Liver (tissue), 9 donors: Measurements from ENCODE around the gene CAMK2B. TPM values are rescaled to one million over a fixed set of nuclear protein-coding genes. Genes with fewer than 3 reads are reported as not detected.

ENCODE experiments used
- DNase-seq: peaks from one replicate; pipeline ENCODE4 v3.0.0-alpha.2; 2017; ENCODE audit warnings: low spot score
- H3K27ac ChIP-seq, 2 donors: one replicate each; pipeline ENCODE4 v1.7.0; 2013; ENCODE audit warnings: inconsistent platforms in 2 of 2, low read length in 2 of 2, control low read depth in 1 of 2, low read depth in 1 of 2, mild to moderate bottlenecking in 1 of 2
- H3K27me3 ChIP-seq, 4 donors: one replicate each; pipeline versions ENCODE4 v1.6.1 to v1.7.0; 2013; ENCODE audit warnings: low read length in 3 of 4, inconsistent platforms in 1 of 4, mild to moderate bottlenecking in 1 of 4, moderate library complexity in 1 of 4; ENCODE audit not compliant: control insufficient read depth in 4 of 4, insufficient read depth in 4 of 4
- H3K36me3 ChIP-seq, 4 donors: one replicate each; pipeline versions ENCODE4 v1.6.1 to v1.7.0; 2013; ENCODE audit warnings: low read length in 3 of 4, mild to moderate bottlenecking in 3 of 4, low read depth in 1 of 4, moderate library complexity in 1 of 4; ENCODE audit not compliant: control insufficient read depth in 4 of 4, insufficient read depth in 3 of 4
- H3K4me1 ChIP-seq, 4 donors: one replicate each; pipeline versions ENCODE4 v1.6.1 to v1.7.0; 2013; ENCODE audit warnings: low read length in 3 of 4, mild to moderate bottlenecking in 3 of 4, moderate library complexity in 1 of 4; ENCODE audit not compliant: control insufficient read depth in 4 of 4, insufficient read depth in 4 of 4
- H3K4me3 ChIP-seq, 3 donors: one replicate each; pipeline versions ENCODE4 v1.6.1 to v1.7.0; 2013; ENCODE audit warnings: low read length in 3 of 3, control low read depth in 1 of 3, low read depth in 1 of 3, mild to moderate bottlenecking in 1 of 3
- H3K9ac ChIP-seq, 2 donors: one replicate each; pipeline ENCODE4 v1.7.0; 2013; ENCODE audit warnings: low read length in 2 of 2, mild to moderate bottlenecking in 2 of 2, moderate library complexity in 2 of 2, control low read depth in 1 of 2, low read depth in 1 of 2
- H3K9me3 ChIP-seq, 4 donors: one replicate each; pipeline versions ENCODE4 v1.6.1 to v1.7.0; 2013; ENCODE audit warnings: low read length in 3 of 4; ENCODE audit not compliant: control insufficient read depth in 4 of 4
- EGR1 ChIP-seq, 2 donors: IDR thresholded peaks; 2 replicates each; pipeline ENCODE4 v1.6.1; 2016 to 2018; ENCODE audit warnings: antibody characterized with exemption in 2 of 2, low read depth in 2 of 2
- FOXA1 ChIP-seq: IDR thresholded peaks from 2 replicates; pipeline ENCODE4 v1.6.1; 2016; ENCODE audit warnings: antibody characterized with exemption
- FOXA2 ChIP-seq: IDR thresholded peaks from 2 replicates; pipeline ENCODE4 v1.6.1; 2016; ENCODE audit warnings: antibody characterized with exemption
- GABPA ChIP-seq, 2 donors: IDR thresholded peaks in 1 of 2; conservative IDR thresholded peaks in 1 of 2; 2 replicates each; pipeline ENCODE4 v1.6.1; 2016; ENCODE audit warnings: antibody characterized with exemption in 2 of 2, mild to moderate bottlenecking in 1 of 2, moderate library complexity in 1 of 2
- HNF4A ChIP-seq, 2 donors: conservative IDR thresholded peaks; 2 replicates each; pipeline ENCODE4 v1.6.1; 2016; ENCODE audit warnings: antibody characterized with exemption in 2 of 2, mild to moderate bottlenecking in 2 of 2
- HNF4G ChIP-seq: IDR thresholded peaks from 2 replicates; pipeline ENCODE4 v1.6.1; 2016; ENCODE audit warnings: antibody characterized with exemption
- JUND ChIP-seq, 2 donors: IDR thresholded peaks; 2 replicates each; pipeline ENCODE4 v1.6.1; 2016; ENCODE audit warnings: antibody characterized with exemption in 2 of 2
- NR2F2 ChIP-seq: IDR thresholded peaks from 2 replicates; pipeline ENCODE4 v1.6.1; 2016; ENCODE audit warnings: antibody characterized with exemption
- RAD21 ChIP-seq, 2 donors: IDR thresholded peaks; 2 replicates each; pipeline ENCODE4 v1.6.1; 2016; ENCODE audit warnings: antibody characterized with exemption in 2 of 2, mild to moderate bottlenecking in 2 of 2
- RXRA ChIP-seq, 2 donors: IDR thresholded peaks; 2 replicates each; pipeline ENCODE4 v1.6.1; 2017 to 2018; ENCODE audit warnings: antibody characterized with exemption in 2 of 2, mild to moderate bottlenecking in 1 of 2
- SP1 ChIP-seq: IDR thresholded peaks from 2 replicates; pipeline ENCODE4 v1.6.1; 2018; ENCODE audit warnings: antibody characterized with exemption, mild to moderate bottlenecking
- TAF1 ChIP-seq: conservative IDR thresholded peaks from 2 replicates; pipeline ENCODE4 v1.6.1; 2016; ENCODE audit warnings: antibody characterized with exemption, mild to moderate bottlenecking
- YY1 ChIP-seq: IDR thresholded peaks from 2 replicates; pipeline ENCODE4 v1.6.1; 2016; ENCODE audit warnings: antibody characterized with exemption, mild to moderate bottlenecking
- WGBS: extraction: QIAGEN DNeasy Blood & Tissue Kit; methylation state at CpG from one replicate; pipeline ENCODE4 v1.1.7; 2013; 5-methylcytosine and 5-hydroxymethylcytosine counted together
- polyA plus RNA-seq, 2 donors: library from polyadenylated mRNA; stranded (reverse) in 1 of 2; unstranded in 1 of 2; fragments of 200-250 nt in 1 of 2; fragments of >200 nt in 1 of 2; fragmentation: Nextera tagmentation in 1 of 2; extraction: Ambion mirVana in 1 of 2; gene quantifications; one replicate each; pipeline versions ENCODE4 v1.2.1 to v1.2.3, GENCODE V29; 2013 to 2015
- total RNA-seq, 2 donors: library from RNA; depleted of rRNA; stranded (reverse); fragments of >200 nt; gene quantifications; one replicate each; pipeline ENCODE4 v1.2.3, GENCODE V29; 2014
- TF ChIP-seq, protein P1 (sequence below): IDR thresholded peaks from 2 replicates; pipeline ENCODE4 v1.6.1; 2016; ENCODE audit warnings: antibody characterized with exemption
- TF ChIP-seq, protein P2 (sequence below): fragments of 150-350 bp; IDR thresholded peaks from 2 replicates; pipeline ENCODE4 v1.5.1; 2017; ENCODE audit warnings: improper control_type of control experiment, low read depth, low read length; ENCODE audit not compliant: missing input control
- TF ChIP-seq, protein P3 (sequence below): IDR thresholded peaks from 2 replicates; pipeline ENCODE4 v1.6.1; 2016; ENCODE audit warnings: antibody characterized with exemption
- TF ChIP-seq, protein P4 (sequence below): IDR thresholded peaks from 2 replicates; pipeline ENCODE4 v1.6.1; 2016; ENCODE audit warnings: antibody characterized with exemption, mild to moderate bottlenecking
- TF ChIP-seq, protein P5 (sequence below): IDR thresholded peaks from 2 replicates; pipeline ENCODE4 v1.6.1; 2016; ENCODE audit warnings: antibody characterized with exemption
- donor health status: healthy.
- donor health status: healthy.
- donor health status: healthy.
- donor health status: healthy.
- donor health status: healthy.

CAMK2B gene
- total and polyA plus RNA-seq, 4 donors, result 2.1 to 3.3 (median 2.2) TPM; not detected in 1

DNA sequence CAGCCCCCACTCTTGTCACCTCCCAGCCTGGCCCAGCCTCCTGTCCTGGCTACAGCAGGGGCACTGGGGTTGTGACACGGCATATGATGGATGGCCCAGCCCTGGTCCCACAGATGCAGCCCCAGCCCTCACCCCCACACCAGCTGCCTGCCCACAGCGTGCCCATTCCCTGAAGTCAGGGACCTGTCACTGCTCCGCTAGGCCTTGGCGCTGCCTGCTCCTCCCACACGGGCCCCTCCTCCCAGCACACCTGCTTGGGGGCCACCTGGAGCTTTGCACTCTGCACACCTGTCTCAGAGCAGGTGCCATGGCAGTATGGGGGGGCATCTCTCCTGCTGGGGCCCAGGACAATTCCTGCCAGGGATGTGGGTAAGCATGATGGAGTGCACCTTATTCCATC is 139.7 kb downstream of the CAMK2B start:
- Histone ChIP-seq H3K9ac (no peak overlapping the region), H3K27ac (no peak overlapping the region), H3K27me3 (no peaks in the 10 kb centered on the region), H3K9me3 (peaks cover 6 to 16% (median 12%) of the 10 kb centered on the region in 4 donors), H3K4me3 (no peak overlapping the region), H3K36me3 (no peaks in the 10 kb centered on the region), H3K4me1 (peaks cover 0 to 10% (median 4%) of the 10 kb centered on the region in 4 donors)
- TF ChIP-seq HNF4A (conservative IDR thresholded peaks at IDR 0.05), result no peak
- TF ChIP-seq, protein P1, sequence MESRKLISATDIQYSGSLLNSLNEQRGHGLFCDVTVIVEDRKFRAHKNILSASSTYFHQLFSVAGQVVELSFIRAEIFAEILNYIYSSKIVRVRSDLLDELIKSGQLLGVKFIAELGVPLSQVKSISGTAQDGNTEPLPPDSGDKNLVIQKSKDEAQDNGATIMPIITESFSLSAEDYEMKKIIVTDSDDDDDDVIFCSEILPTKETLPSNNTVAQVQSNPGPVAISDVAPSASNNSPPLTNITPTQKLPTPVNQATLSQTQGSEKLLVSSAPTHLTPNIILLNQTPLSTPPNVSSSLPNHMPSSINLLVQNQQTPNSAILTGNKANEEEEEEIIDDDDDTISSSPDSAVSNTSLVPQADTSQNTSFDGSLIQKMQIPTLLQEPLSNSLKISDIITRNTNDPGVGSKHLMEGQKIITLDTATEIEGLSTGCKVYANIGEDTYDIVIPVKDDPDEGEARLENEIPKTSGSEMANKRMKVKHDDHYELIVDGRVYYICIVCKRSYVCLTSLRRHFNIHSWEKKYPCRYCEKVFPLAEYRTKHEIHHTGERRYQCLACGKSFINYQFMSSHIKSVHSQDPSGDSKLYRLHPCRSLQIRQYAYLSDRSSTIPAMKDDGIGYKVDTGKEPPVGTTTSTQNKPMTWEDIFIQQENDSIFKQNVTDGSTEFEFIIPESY, result no peak
- TF ChIP-seq, protein P2, sequence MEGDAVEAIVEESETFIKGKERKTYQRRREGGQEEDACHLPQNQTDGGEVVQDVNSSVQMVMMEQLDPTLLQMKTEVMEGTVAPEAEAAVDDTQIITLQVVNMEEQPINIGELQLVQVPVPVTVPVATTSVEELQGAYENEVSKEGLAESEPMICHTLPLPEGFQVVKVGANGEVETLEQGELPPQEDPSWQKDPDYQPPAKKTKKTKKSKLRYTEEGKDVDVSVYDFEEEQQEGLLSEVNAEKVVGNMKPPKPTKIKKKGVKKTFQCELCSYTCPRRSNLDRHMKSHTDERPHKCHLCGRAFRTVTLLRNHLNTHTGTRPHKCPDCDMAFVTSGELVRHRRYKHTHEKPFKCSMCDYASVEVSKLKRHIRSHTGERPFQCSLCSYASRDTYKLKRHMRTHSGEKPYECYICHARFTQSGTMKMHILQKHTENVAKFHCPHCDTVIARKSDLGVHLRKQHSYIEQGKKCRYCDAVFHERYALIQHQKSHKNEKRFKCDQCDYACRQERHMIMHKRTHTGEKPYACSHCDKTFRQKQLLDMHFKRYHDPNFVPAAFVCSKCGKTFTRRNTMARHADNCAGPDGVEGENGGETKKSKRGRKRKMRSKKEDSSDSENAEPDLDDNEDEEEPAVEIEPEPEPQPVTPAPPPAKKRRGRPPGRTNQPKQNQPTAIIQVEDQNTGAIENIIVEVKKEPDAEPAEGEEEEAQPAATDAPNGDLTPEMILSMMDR, result no peak
- no peak for TF ChIP-seq FOXA2
- TF ChIP-seq EGR1 (IDR thresholded peaks at IDR 0.05; ENCODE audit: low read depth in 2 of 2), result no peak
- TF ChIP-seq, protein P3, sequence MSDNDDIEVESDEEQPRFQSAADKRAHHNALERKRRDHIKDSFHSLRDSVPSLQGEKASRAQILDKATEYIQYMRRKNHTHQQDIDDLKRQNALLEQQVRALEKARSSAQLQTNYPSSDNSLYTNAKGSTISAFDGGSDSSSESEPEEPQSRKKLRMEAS, result no peak
- no peak for TF ChIP-seq RXRA (IDR thresholded peaks at IDR 0.05)
- TF ChIP-seq JUND (IDR thresholded peaks at IDR 0.05), result no peak
- TF ChIP-seq TAF1, result no peak
- no peak for TF ChIP-seq RAD21 (IDR thresholded peaks at IDR 0.05)
- TF ChIP-seq, protein P4, sequence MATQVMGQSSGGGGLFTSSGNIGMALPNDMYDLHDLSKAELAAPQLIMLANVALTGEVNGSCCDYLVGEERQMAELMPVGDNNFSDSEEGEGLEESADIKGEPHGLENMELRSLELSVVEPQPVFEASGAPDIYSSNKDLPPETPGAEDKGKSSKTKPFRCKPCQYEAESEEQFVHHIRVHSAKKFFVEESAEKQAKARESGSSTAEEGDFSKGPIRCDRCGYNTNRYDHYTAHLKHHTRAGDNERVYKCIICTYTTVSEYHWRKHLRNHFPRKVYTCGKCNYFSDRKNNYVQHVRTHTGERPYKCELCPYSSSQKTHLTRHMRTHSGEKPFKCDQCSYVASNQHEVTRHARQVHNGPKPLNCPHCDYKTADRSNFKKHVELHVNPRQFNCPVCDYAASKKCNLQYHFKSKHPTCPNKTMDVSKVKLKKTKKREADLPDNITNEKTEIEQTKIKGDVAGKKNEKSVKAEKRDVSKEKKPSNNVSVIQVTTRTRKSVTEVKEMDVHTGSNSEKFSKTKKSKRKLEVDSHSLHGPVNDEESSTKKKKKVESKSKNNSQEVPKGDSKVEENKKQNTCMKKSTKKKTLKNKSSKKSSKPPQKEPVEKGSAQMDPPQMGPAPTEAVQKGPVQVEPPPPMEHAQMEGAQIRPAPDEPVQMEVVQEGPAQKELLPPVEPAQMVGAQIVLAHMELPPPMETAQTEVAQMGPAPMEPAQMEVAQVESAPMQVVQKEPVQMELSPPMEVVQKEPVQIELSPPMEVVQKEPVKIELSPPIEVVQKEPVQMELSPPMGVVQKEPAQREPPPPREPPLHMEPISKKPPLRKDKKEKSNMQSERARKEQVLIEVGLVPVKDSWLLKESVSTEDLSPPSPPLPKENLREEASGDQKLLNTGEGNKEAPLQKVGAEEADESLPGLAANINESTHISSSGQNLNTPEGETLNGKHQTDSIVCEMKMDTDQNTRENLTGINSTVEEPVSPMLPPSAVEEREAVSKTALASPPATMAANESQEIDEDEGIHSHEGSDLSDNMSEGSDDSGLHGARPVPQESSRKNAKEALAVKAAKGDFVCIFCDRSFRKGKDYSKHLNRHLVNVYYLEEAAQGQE, result no peak
- TF ChIP-seq SP1, result no peak
- no peak for TF ChIP-seq HNF4G
- TF ChIP-seq, protein P5, sequence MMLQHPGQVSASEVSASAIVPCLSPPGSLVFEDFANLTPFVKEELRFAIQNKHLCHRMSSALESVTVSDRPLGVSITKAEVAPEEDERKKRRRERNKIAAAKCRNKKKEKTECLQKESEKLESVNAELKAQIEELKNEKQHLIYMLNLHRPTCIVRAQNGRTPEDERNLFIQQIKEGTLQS, result no peak
- no peak for TF ChIP-seq GABPA (IDR thresholded peaks at IDR 0.05 in 1 of 2, conservative IDR thresholded peaks at IDR 0.05 in 1 of 2)
- TF ChIP-seq YY1, result no peak
- TF ChIP-seq FOXA1, result no peak
- TF ChIP-seq NR2F2, result no peak
- 80% methylated on average over 5 of the region's 5 CpGs for WGBS
- no peak for DNase-seq
